ENCODE measurements around the gene CBL. TPM values are rescaled to one million over a fixed set of nuclear protein-coding genes. Genes with fewer than 3 reads are reported as not detected.

CBL gene
- polyA plus RNA-seq, 3 donors, result 7.6 to 24.0 (median 23.1) TPM

- Mint-ChIP-seq H3K9me3 (peaks cover 0 to 2% (median 0%) of the 10 kb centered on the region in 7 donors), H3K27me3 (ENCODE audit: low read depth in 3 of 3) (peaks cover 4 to 7% (median 6%) of the 10 kb centered on the region in 3 donors), H3K4me1 (peaks cover 24% of the 10 kb centered on the region), H3K4me3 (no peak overlapping the region), H3K27ac (no peak overlapping the region), H3K36me3 (peaks cover 14 to 22% of the 10 kb centered on the region in 2 donors)
- TF ChIP-seq CTCF (IDR thresholded peaks at IDR 0.05), result no peak
- Histone ChIP-seq H3K4me2 (replicated peaks; ENCODE audit: extremely low read depth, low read length, poor library complexity, severe bottlenecking) (no peak overlapping the region), H3K4me1 (ENCODE audit: control insufficient read depth in 1 of 2, insufficient read depth in 2 of 2, low read length in 2 of 2) (peaks cover 14 to 15% of the 10 kb centered on the region in 2 donors), H3K9ac (ENCODE audit: insufficient read depth, low read length, poor library complexity, severe bottlenecking) (no peak overlapping the region), H3K9me3 (replicated peaks in 1 of 2; ENCODE audit: control insufficient read depth in 1 of 2, insufficient read depth in 1 of 2, low read length in 2 of 2) (no peaks in the 10 kb centered on the region), H3K79me2 (ENCODE audit: insufficient read depth, low read length) (no peaks in the 10 kb centered on the region), H3K36me3 (replicated peaks in 1 of 2; ENCODE audit: control insufficient read depth in 1 of 2, insufficient read depth in 2 of 2, low read length in 2 of 2) (peaks cover 12 to 20% of the 10 kb centered on the region in 2 donors), H3K4me3 (replicated peaks in 1 of 3; ENCODE audit: low read depth in 2 of 3, low read length in 3 of 3) (no peak overlapping the region), H4K20me1 (ENCODE audit: insufficient read depth, low read length) (no peaks in the 10 kb centered on the region), H2AFZ (ENCODE audit: insufficient read depth, low read depth, low read length, poor library complexity, severe bottlenecking) (no peak overlapping the region), H3K27me3 (ENCODE audit: control insufficient read depth in 2 of 2, insufficient read depth in 2 of 2, low read length in 2 of 2) (no peaks in the 10 kb centered on the region), H3K27ac (ENCODE audit: low read depth in 1 of 2, low read length in 2 of 2) (no peak overlapping the region)
- 69% methylated on average over 5 of the region's 15 CpGs for WGBS (ENCODE audit: insufficient coverage)
- intact Hi-C loops (cut with micrococcal nuclease), result no loop called here
- no peak for DNase-seq
Observed at GRCh38 chr11:119185981-119186634, 20.0 kb upstream of the CBL start.

GRCh38 chr11:119187123-119187892 lies 18.8 kb upstream of the CBL start:
- peaks cover 12 to 19% of the 10 kb centered on the region in 2 donors for H3K36me3 Mint-ChIP-seq
- Histone ChIP-seq H3K27ac (ENCODE audit: low read depth in 1 of 2, low read length in 2 of 2) (no peak overlapping the region), H3K4me1 (ENCODE audit: control insufficient read depth in 1 of 2, insufficient read depth in 2 of 2, low read length in 2 of 2) (peaks cover 12 to 15% of the 10 kb centered on the region in 2 donors), H3K36me3 (replicated peaks in 1 of 2; ENCODE audit: control insufficient read depth in 1 of 2, insufficient read depth in 2 of 2, low read length in 2 of 2) (peaks cover 12 to 15% of the 10 kb centered on the region in 2 donors), H3K4me2 (replicated peaks; ENCODE audit: extremely low read depth, low read length, poor library complexity, severe bottlenecking) (no peak overlapping the region), H3K27me3 (ENCODE audit: control insufficient read depth in 2 of 2, insufficient read depth in 2 of 2, low read length in 2 of 2) (no peaks in the 10 kb centered on the region), H3K4me3 (replicated peaks in 1 of 3; ENCODE audit: low read depth in 2 of 3, low read length in 3 of 3) (no peak overlapping the region), H3K79me2 (ENCODE audit: insufficient read depth, low read length) (no peaks in the 10 kb centered on the region), H2AFZ (ENCODE audit: insufficient read depth, low read depth, low read length, poor library complexity, severe bottlenecking) (no peak overlapping the region), H4K20me1 (ENCODE audit: insufficient read depth, low read length) (no peaks in the 10 kb centered on the region), H3K9ac (ENCODE audit: insufficient read depth, low read length, poor library complexity, severe bottlenecking) (no peak overlapping the region), H3K9me3 (replicated peaks in 1 of 2; ENCODE audit: control insufficient read depth in 1 of 2, insufficient read depth in 1 of 2, low read length in 2 of 2) (no peaks in the 10 kb centered on the region)
- peaks cover 25% of the 10 kb centered on the region for H3K4me1 Mint-ChIP-seq
- no peak for TF ChIP-seq CTCF (IDR thresholded peaks at IDR 0.05)
- peaks cover 0 to 3% (median 2%) of the 10 kb centered on the region in 7 donors for H3K9me3 Mint-ChIP-seq
- intact Hi-C loops (cut with micrococcal nuclease), result no loop called here
- no peak for DNase-seq
- H3K27me3 Mint-ChIP-seq (ENCODE audit: low read depth in 3 of 3), result peaks cover 5 to 7% (median 6%) of the 10 kb centered on the region in 3 donors
- no peak overlapping the region for H3K4me3 Mint-ChIP-seq
- no peak overlapping the region for H3K27ac Mint-ChIP-seq
- WGBS (ENCODE audit: insufficient coverage), result 96% methylated on average over 8 of the region's 21 CpGs

All from CD14-positive monocyte (primary cell).